Common myeloid progenitor, CD34-positive (primary cell): ENCODE results near the gene ATP6V0B.

Source experiments
- CTCF ChIA-PET: fragments of 350-600 bp; sonication (Branson Sonifier 250); formaldehyde crosslinking; loops from one replicate; lab custom pipeline; 2021; ENCODE audit warnings: antibody characterized with exemption; lab: Charles Lee
- POLR2A ChIA-PET: fragments of 350-600 bp; sonication (Branson Sonifier 250); formaldehyde crosslinking; loops from one replicate; lab custom pipeline; 2021; ENCODE audit warnings: antibody characterized with exemption; lab: Charles Lee
- DNase-seq, 3 donors: peaks; one replicate each; pipeline versions ENCODE4 v3.0.0 to v3.0.0-alpha.2; 2013
- H3K27ac ChIP-seq, 2 experiments: 1 replicate in 1 of 2; 2 replicates in 1 of 2; pipeline ENCODE4 v1.7.0; 2013; ENCODE audit warnings: inconsistent platforms in 2 of 2, low read length in 2 of 2, mild to moderate bottlenecking in 2 of 2, low read depth in 1 of 2, moderate library complexity in 1 of 2; ENCODE audit not compliant: severe bottlenecking in 2 of 2, insufficient read depth in 1 of 2, poor library complexity in 1 of 2
- H3K27me3 ChIP-seq, 5 experiments: replicated peaks in 2 of 5; 1 replicate in 3 of 5; 2 replicates in 2 of 5; pipeline versions ENCODE4 v1.6.1 to v1.7.0; 2013; ENCODE audit warnings: low read length in 4 of 5, mild to moderate bottlenecking in 2 of 5, moderate library complexity in 2 of 5, inconsistent platforms in 1 of 5; ENCODE audit not compliant: insufficient read depth in 5 of 5, control insufficient read depth in 4 of 5
- H3K36me3 ChIP-seq, 4 experiments: 1 replicate in 2 of 4; 2 replicates in 2 of 4; pipeline versions ENCODE4 v1.6.1 to v1.7.0; 2013; ENCODE audit warnings: low read length in 3 of 4, control low read depth in 1 of 4, mild to moderate bottlenecking in 1 of 4; ENCODE audit not compliant: control insufficient read depth in 4 of 4, insufficient read depth in 4 of 4
- H3K4me1 ChIP-seq, 4 experiments: 1 replicate in 3 of 4; 2 replicates in 1 of 4; pipeline versions ENCODE4 v1.6.1 to v1.7.1; 2013; ENCODE audit warnings: low read length in 3 of 4, mild to moderate bottlenecking in 3 of 4, control low read depth in 1 of 4, inconsistent platforms in 1 of 4, moderate library complexity in 1 of 4; ENCODE audit not compliant: control insufficient read depth in 4 of 4, insufficient read depth in 4 of 4; ENCODE audit errors: control extremely low read depth in 1 of 4
- H3K4me3 ChIP-seq, 7 experiments: 1 replicate in 4 of 7; 2 replicates in 3 of 7; pipeline versions ENCODE4 v1.5.1 to v1.7.0; 2013; ENCODE audit warnings: mild to moderate bottlenecking in 7 of 7, low read length in 6 of 7, moderate library complexity in 6 of 7, inconsistent platforms in 2 of 7, low read depth in 2 of 7, control low read depth in 1 of 7; ENCODE audit not compliant: insufficient read depth in 4 of 7, control insufficient read depth in 1 of 7; ENCODE audit errors: extremely low read depth in 1 of 7
- H3K9me3 ChIP-seq, 5 experiments: 1 replicate in 4 of 5; 2 replicates in 1 of 5; pipeline versions ENCODE4 v1.6.1 to v1.7.1; 2013; ENCODE audit warnings: low read length in 4 of 5, mild to moderate bottlenecking in 2 of 5, inconsistent platforms in 1 of 5, low read depth in 1 of 5, moderate library complexity in 1 of 5; ENCODE audit not compliant: control insufficient read depth in 4 of 5, insufficient read depth in 2 of 5; ENCODE audit errors: control extremely low read depth in 1 of 5
- WGBS: methylation state at CpG from one replicate; pipeline ENCODE4 v1.1.5; 2013; ENCODE audit not compliant: insufficient coverage; 5-methylcytosine and 5-hydroxymethylcytosine counted together

ATP6V0B gene

DNA sequence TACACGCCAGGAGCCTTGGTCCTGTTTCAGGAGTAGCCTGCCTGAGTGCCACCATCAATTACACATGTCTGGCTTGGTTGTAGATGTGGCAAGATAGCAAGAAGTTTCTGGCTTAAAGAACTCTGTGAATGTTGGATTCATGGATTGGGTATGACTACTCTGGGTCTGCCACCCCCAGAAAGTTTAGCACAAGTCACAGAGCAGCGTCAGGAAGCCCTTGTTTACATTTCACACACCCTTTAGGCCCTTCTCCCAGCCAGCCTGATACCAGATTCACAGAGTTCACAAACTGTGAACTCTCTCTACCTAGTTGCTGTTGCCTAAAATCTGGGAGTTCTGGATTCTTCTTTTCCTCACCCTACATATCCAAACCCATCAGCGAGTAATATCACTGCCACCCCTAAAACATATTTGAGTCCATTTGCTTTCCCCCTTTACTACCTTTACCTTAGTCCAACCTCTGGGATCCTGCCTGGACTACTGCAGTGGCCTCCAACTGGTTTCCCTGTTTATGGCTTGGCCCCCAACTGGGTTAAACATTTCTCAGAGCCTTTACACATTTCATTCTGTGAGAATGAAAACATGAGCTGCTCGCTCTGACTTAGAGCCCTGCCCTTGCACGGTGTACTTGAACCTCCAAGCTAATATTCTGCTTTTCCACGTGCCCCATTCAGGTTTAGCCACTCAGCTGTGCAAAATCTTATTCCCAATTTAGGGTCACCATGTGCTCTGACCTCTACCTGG is 12.6 kb downstream of the ATP6V0B start:
- WGBS: 98% methylated on average over 6 of the region's 6 CpGs
- H3K27ac ChIP-seq: no peak overlapping the region
- POLR2A ChIA-PET: interaction anchor here (0.6 kb wide), 1 partner anchor 269 kb away, joined by 5 read pairs; no protein-coding TSS in a partner anchor
- CTCF ChIA-PET: interaction anchor here (0.6 to 1.5 kb wide), 4 partner anchors 12 to 932 kb away, joined by 3 to 4 read pairs (median 3); no protein-coding TSS in a partner anchor
- H3K9me3 ChIP-seq: no peaks in the 10 kb centered on the region
- no peak overlapping the region for H3K4me3 ChIP-seq
- peaks cover 0 to 17% (median 16%) of the 10 kb centered on the region in 4 experiments for H3K4me1 ChIP-seq
- peaks cover 0 to 26% (median 10%) of the 10 kb centered on the region in 4 experiments for H3K36me3 ChIP-seq
- no peaks in the 10 kb centered on the region for H3K27me3 ChIP-seq
- DNase-seq: no peak

DNA sequence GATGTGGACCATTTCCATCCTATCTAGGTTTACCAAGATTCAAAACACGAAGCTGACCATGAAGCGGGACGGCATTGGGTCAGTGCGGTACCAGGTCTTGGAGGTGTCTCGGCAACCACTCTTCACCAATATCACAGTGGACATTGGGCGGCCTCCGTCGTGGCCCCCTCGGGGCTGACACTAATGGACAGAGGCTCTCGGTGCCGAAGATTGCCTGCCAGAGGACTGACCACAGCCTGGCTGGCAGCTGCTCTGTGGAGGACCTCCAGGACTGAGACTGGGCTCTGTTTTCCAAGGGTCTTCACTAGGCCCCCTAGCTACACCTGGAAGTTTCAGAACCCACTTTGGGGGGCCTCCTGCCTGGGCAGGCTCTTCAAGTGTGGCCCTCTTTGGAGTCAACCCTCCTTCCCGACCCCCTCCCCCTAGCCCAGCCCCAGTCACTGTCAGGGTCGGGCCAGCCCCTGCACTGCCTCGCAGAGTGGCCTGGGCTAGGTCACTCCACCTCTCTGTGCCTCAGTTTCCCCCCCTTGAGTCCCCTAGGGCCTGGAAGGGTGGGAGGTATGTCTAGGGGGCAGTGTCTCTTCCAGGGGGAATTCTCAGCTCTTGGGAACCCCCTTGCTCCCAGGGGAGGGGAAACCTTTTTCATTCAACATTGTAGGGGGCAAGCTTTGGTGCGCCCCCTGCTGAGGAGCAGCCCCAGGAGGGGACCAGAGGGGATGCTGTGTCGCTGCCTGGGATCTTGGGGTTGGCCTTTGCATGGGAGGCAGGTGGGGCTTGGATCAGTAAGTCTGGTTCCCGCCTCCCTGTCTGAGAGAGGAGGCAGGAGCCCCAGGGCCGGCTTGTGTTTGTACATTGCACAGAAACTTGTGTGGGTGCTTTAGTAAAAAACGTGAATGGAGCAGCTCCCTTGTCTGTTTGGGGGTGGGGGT is 15.8 kb downstream of the ATP6V0B start:
- H3K9me3 ChIP-seq: no peaks in the 10 kb centered on the region
- peak overlapping the region in 5 of 7 experiments; percentile 65 to 87 (median 74) for H3K4me3 ChIP-seq
- H3K27me3 ChIP-seq: no peaks in the 10 kb centered on the region
- WGBS: 84% methylated on average over 16 of the region's 19 CpGs
- ChIA-PET POLR2A (no interaction called here), CTCF (interaction anchor here (1.2 to 6.1 kb wide), 5 partner anchors 14 to 62 kb away, joined by 3 to 38 read pairs (median 7); no protein-coding TSS in a partner anchor)
- peak overlapping the region in 1 of 2 experiments; percentile 49 for H3K27ac ChIP-seq
- DNase-seq: no peak
- peaks cover 0 to 28% (median 28%) of the 10 kb centered on the region in 4 experiments for H3K4me1 ChIP-seq
- H3K36me3 ChIP-seq: peaks cover 0 to 7% (median 5%) of the 10 kb centered on the region in 4 experiments

DNA sequence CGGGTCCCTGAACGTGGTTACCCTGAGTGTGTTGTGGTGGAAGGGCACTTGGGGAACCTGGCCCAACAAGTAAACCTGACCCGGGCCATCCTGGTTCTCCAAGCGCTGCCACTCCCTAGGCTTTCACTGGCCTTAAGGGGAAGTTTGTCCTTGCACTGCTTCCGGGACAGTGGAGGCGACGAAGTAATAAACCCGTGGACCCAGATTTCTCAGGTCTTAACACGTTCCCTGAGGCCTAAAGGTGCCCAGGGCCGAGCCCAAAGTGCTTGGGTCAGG is 16.4 kb downstream of the ATP6V0B start:
- POLR2A ChIA-PET: no interaction called here

DNA sequence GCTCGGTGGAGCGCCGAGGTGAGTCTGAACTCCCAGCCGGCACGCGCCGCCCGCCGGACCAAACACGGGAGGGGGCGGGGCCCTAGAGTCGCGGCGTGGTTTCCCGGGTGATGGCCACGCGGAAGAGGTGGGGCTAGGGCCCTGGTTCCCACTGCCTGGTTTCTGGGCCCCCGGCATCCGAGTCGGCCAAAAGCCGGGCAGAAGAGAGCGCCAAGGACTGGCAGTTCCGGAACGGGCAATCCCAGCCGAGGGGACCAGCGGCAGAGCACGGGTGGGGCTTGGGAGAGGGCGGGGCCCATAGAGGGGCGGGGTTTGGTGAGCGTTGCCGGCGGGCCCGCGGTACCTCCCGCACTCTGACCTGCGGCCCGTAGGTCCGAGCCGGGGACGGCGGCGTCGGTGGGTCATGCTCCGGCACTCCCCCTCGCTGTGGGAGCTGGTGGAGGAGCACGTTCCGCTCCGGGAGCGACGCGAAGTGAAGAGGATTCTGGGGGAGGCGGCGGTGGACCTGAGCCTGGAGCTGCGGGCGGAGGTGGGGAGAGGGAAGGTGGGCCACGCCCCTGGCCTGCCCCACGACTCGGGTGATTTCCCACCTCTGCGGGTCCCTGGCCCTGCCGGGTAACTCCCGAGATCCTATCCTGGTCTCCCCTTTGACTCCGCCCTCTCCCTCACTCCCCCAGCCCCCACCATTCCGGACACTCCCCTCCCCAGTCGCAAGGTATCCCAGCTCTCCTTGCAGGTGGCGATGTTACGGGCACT is 16.9 kb downstream of the ATP6V0B start, which contains the start of gene CCDC24:
Gene CCDC24, plus strand, starts transcription at position 124 of the 756 bp plus-strand sequence. Its CDS starts 280 bp downstream, at position 404.
- CTCF ChIA-PET: interaction anchor here (0.9 to 6.1 kb wide), 7 partner anchors 10 to 56 kb away, joined by 3 to 38 read pairs (median 5); no protein-coding TSS in a partner anchor
- Histone ChIP-seq H3K27me3 (no peaks in the 10 kb centered on the region), H3K4me3 (peak within 1 kb of the TSS; percentile 49 to 87 (median 72)), H3K36me3 (peaks cover 0 to 5% (median 0%) of the 10 kb centered on the region in 4 experiments), H3K9me3 (no peaks in the 10 kb centered on the region), H3K4me1 (peaks cover 0 to 28% (median 28%) of the 10 kb centered on the region in 4 experiments), H3K27ac (peak within 1 kb of the TSS in 1 of 2 experiments; percentile 49)
- WGBS: under 1% methylated on average over 65 of the region's 66 CpGs
- DNase-seq: peak; percentile 28 to 66 (median 51)
- POLR2A ChIA-PET: interaction anchor here (0.8 kb wide), 1 partner anchor 15 kb away, joined by 3 read pairs; no protein-coding TSS in a partner anchor

More for the DNA sequence above, 16.4 kb downstream of the ATP6V0B start:
- WGBS: 0% methylated on average over 10 of the region's 10 CpGs
- peaks cover 0 to 28% (median 28%) of the 10 kb centered on the region in 4 experiments for H3K4me1 ChIP-seq
- H3K4me3 ChIP-seq: peak overlapping the region; percentile 49 to 87 (median 72)
- CTCF ChIA-PET: interaction anchor here (1.3 to 6.1 kb wide), 3 partner anchors 14 to 40 kb away, joined by 3 to 38 read pairs (median 13); no protein-coding TSS in a partner anchor
- H3K9me3 ChIP-seq: no peaks in the 10 kb centered on the region
- H3K27ac ChIP-seq: peak overlapping the region in 1 of 2 experiments; percentile 49
- no peaks in the 10 kb centered on the region for H3K27me3 ChIP-seq
- DNase-seq: peak in 1 of 3 donors; percentile 12
- peaks cover 0 to 7% (median under 1%) of the 10 kb centered on the region in 4 experiments for H3K36me3 ChIP-seq

DNA sequence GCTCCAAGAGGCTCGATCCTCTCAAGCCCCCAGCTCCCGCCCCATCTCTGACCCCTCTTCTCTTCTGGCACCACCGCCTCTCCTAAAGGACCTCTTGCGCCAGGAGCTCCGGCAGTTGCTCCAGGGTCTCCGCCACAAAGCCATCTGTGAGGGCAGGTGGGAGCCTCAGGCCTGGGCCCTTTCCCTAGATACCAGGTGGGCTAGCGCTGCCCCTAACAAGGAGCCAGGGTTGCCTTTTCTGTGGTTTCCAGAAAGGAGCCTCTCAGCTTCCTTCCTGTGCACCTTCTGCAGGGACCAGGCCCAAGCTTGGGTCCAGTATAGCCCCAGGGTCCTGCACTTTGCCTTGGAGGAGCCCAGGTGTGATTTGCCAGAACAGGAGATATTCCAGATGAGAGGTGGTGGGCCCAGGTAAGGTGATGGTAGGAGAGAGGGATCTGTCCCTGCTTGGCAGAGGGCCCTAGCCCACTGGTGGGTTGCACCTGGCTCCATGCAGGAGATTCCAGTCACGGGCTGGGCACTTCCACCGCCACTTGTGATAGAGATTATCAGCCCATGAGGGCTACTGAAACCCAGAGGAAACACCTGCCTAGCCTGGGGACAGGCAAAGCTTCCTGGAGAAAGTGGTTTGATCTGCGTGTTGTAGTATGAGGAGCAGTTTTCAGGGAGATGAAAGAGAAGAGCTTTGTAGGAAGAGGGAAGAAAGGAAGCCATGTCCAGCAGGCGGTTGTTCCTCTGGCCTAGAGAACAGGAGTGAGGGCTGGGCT is 17.7 kb downstream of the ATP6V0B start:
- no peaks in the 10 kb centered on the region for H3K9me3 ChIP-seq
- peak overlapping the region in 6 of 7 experiments; percentile 25 to 87 (median 73) for H3K4me3 ChIP-seq
- H3K36me3 ChIP-seq: peaks cover 0 to 4% (median 0%) of the 10 kb centered on the region in 4 experiments
- ChIA-PET CTCF (interaction anchor here (0.9 to 6.1 kb wide), 11 partner anchors 9 to 228 kb away, joined by 3 to 38 read pairs (median 5); no protein-coding TSS in a partner anchor), POLR2A (interaction anchor here (0.8 kb wide), 1 partner anchor 16 kb away, joined by 3 read pairs; no protein-coding TSS in a partner anchor)
- H3K4me1 ChIP-seq: peaks cover 0 to 28% (median 28%) of the 10 kb centered on the region in 4 experiments
- peak in 2 of 3 donors; percentile 40 to 55 for DNase-seq
- no peaks in the 10 kb centered on the region for H3K27me3 ChIP-seq
- 45% methylated on average over 10 of the region's 11 CpGs for WGBS
- no peak overlapping the region for H3K27ac ChIP-seq
